ENCODE data around the gene CRACR2A.

CRACR2A gene

DNA sequence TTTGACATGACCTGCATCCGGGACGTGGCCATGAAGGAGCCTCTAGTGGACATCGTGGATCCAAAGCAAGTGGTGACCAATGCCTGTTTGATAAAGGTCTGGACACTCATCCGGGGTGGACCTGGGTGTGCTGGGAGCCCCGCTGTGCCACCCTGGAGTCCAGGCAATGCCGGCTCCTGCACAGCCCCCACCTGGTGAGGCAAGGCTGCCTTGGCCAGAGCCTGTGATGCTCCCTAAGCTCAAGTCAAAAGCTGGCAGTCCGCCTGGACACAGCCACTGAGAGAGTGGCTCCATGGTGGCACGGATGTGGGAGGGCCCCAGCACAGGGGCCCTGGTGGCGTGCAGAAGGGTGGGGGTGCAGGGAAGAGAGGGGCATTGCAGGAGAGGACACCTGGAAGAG lies 176.0 kb downstream of the CRACR2A start:
- TF ChIP-seq CTCF (IDR thresholded peaks at IDR 0.05; ENCODE audit: insufficient read depth, low read depth, low read length, missing control alignments) = no peak
- no peak for DNase-seq (ENCODE audit: low read depth)
- H3K4me3 ChIP-seq (ENCODE audit: low read depth, low read length) = no peak overlapping the region

DNA sequence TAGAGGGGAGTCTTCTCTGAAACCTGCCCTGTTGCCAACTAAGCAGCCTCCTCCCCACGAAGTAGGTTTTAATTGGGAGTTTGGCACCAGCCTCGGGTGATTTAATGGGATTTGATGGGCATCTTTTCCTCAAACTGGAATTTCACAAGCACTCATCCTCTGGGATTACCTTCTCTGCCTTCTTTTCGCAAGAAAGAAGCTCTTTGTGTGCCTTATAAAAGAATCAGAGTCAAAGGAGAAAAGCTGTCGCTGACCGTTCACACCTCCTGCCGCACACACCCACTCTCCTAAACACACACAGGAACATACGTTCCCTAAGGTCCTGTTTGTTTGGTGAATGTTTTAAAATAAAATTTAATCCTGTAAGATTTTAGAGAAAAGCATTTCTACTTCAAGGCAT lies 177.9 kb downstream of the CRACR2A start:
- DNase-seq (ENCODE audit: low read depth) = no peak
- H3K4me3 ChIP-seq (ENCODE audit: low read depth, low read length) = no peak overlapping the region
- no peak for TF ChIP-seq CTCF (IDR thresholded peaks at IDR 0.05; ENCODE audit: insufficient read depth, low read depth, low read length, missing control alignments)

DNA sequence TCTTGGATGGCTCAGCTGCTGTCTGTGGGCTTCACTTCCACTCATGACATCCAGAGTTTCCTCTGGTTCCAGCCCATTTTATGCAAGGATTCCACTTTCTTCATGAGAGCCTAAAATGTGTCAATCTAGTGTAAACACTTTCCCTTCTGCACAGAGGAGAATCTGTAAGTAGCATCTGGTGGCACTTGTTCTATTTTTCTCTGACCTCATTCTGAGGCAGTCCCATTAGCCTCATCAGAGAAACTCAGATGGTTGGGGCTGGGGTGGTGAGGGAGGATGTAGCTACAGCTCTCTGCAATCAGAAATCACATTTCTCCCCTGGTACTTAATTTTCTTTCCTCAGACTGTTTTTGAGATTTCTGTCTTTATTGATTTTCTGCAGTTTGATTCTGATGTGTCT lies 180.3 kb downstream of the CRACR2A start:
- no peak for DNase-seq (ENCODE audit: low read depth)
- no peak for TF ChIP-seq CTCF (IDR thresholded peaks at IDR 0.05; ENCODE audit: insufficient read depth, low read depth, low read length, missing control alignments)
- H3K4me3 ChIP-seq (ENCODE audit: low read depth, low read length) = no peak overlapping the region

DNA sequence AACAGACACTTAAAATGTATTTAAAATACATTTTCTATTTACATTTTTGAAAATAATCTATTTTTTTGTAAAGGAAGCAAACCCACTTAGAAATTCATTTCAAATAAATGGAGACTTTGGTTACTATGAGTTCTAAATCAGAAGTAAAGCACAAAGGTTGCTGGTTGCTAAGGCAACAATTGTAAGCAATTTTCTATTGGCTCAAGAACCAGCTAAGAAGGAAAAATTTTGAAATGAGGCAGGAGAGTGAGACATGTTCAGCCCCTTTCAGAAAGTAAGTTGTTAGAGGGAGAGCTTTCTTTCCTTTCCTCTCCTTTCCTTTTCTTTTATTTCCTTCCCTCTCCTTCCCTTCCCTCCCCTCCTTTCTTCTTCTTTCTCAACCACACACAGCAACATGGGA lies 181.2 kb downstream of the CRACR2A start:
- TF ChIP-seq CTCF (IDR thresholded peaks at IDR 0.05; ENCODE audit: insufficient read depth, low read depth, low read length, missing control alignments) = no peak
- no peak overlapping the region for H3K4me3 ChIP-seq (ENCODE audit: low read depth, low read length)
- DNase-seq (ENCODE audit: low read depth) = no peak

DNA sequence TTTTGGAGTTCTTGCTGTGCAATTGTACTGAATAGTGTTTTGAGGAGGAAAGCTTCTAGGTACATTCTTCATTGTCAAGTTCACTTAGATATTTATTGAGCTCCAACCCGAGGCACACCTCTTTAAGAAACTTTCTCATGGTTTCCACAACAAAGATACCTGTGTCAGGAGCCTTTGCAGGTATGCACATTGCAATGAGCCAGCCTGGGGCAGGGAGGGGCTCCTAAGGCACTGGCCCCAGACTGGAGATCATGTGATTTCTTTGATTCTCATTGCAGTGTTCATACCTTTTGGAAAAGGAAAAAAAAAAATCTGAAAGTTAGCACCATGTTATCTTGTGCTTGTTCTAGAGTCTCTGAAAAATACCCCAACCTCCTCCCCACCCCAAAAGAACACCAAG lies 181.6 kb downstream of the CRACR2A start:
- DNase-seq (ENCODE audit: low read depth) = no peak
- TF ChIP-seq CTCF (IDR thresholded peaks at IDR 0.05; ENCODE audit: insufficient read depth, low read depth, low read length, missing control alignments) = no peak
- no peak overlapping the region for H3K4me3 ChIP-seq (ENCODE audit: low read depth, low read length)

- no peak for DNase-seq (ENCODE audit: low read depth)
- no peak for TF ChIP-seq CTCF (IDR thresholded peaks at IDR 0.05; ENCODE audit: insufficient read depth, low read depth, low read length, missing control alignments)
- no peak overlapping the region for H3K4me3 ChIP-seq (ENCODE audit: low read depth, low read length)
Measured at GRCh38 chr12:3568695-3569094, 184.2 kb downstream of the CRACR2A start.

- no peak for TF ChIP-seq CTCF (IDR thresholded peaks at IDR 0.05; ENCODE audit: insufficient read depth, low read depth, low read length, missing control alignments)
- DNase-seq (ENCODE audit: low read depth) = no peak
- no peak overlapping the region for H3K4me3 ChIP-seq (ENCODE audit: low read depth, low read length)
Measured at GRCh38 chr12:3565985-3566384, 186.9 kb downstream of the CRACR2A start.
